IPS DF 6.9 (cell line): Measurements from ENCODE around the gene OTOP3.
A peak's percentile ranks its signal among the peaks of the same experiment; 100 is the strongest.

Experiments used
- DNase-seq: peaks from one replicate; pipeline ENCODE4 v3.0.0-alpha.2; 2013; ENCODE audit warnings: low read depth, low spot score
- H3K27ac ChIP-seq: one replicate; pipeline ENCODE4 v1.5.1; 2013; ENCODE audit warnings: low read length, control low read depth
- H3K27me3 ChIP-seq: 2 replicates; pipeline ENCODE4 v1.6.1; 2013; ENCODE audit warnings: mild to moderate bottlenecking, low read length; ENCODE audit not compliant: control insufficient read depth, insufficient read depth
- H3K36me3 ChIP-seq: 2 replicates; pipeline ENCODE4 v1.6.1; 2013; ENCODE audit warnings: low read length; ENCODE audit not compliant: control insufficient read depth, insufficient read depth
- H3K4me1 ChIP-seq: 2 replicates; pipeline ENCODE4 v1.6.1; 2013; ENCODE audit warnings: low read length; ENCODE audit not compliant: control insufficient read depth, insufficient read depth
- H3K4me3 ChIP-seq: 2 replicates; pipeline ENCODE4 v1.5.1; 2013; ENCODE audit warnings: mild to moderate bottlenecking, low read length
- H3K9me3 ChIP-seq: 2 replicates; pipeline ENCODE4 v1.6.1; 2013; ENCODE audit warnings: low read length, inconsistent platforms; ENCODE audit not compliant: control insufficient read depth, insufficient read depth
- WGBS: extraction: QIAGEN DNeasy Blood & Tissue Kit; methylation state at CpG from one replicate; pipeline ENCODE4 v1.1.7; 2013; ENCODE audit warnings: mixed read lengths, missing lambda C conversion rate; ENCODE audit not compliant: insufficient read length, insufficient coverage; 5-methylcytosine and 5-hydroxymethylcytosine counted together

OTOP3 gene

DNA sequence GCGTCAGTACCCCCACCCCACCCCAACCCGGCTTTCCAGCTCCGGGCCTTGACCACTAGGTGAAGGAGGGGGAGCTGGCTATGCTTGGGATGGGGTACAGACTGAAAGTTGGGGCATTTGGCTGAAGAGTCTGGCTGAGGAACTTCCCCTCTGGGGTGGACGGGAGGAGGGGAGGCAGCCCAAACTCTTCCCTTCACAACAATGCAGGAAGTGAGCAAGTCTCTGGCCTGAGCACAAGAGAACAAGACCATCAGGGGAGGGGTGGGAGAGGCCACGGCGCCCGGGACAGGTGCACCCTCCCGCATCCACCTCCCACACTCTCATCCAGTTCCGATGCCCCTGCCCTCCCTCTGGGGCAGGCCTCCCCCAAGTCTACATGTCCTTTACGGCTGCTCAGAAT lies 18.3 kb upstream of the OTOP3 start:
- peaks cover 3% of the 10 kb centered on the region for H3K27me3 ChIP-seq
- H3K27ac ChIP-seq, result no peak overlapping the region
- H3K4me1 ChIP-seq, result peaks cover 8% of the 10 kb centered on the region
- DNase-seq, result no peak
- H3K4me3 ChIP-seq, result no peak overlapping the region
- H3K36me3 ChIP-seq, result no peaks in the 10 kb centered on the region
- WGBS, result no CpG with 5 or more reads among the region's 10 CpGs
- H3K9me3 ChIP-seq, result no peaks in the 10 kb centered on the region

DNA sequence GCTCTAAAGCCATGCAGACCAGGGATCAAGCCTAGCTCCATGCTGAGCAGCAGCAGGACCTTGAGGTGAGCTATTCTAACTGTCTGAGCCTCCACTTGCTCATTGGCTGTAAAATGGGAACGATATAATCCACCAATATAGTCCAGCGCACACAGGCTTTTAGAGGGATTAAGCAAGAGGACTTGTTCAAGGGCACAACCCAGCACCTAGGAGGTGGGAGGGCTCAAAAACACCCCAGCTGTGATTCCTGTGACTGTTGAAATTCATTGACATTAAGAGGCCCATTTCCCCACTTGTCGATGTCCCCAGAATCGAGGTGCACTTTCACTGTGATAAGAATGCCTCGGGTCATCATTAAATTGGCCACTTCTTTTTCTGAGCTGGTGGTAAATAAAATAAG lies 16.8 kb upstream of the OTOP3 start:
- no peaks in the 10 kb centered on the region; the same call in 1 of the 2 replicates for H3K36me3 ChIP-seq
- peaks cover 12% of the 10 kb centered on the region for H3K27me3 ChIP-seq
- WGBS, result no CpG with 5 or more reads among the region's 5 CpGs
- H3K4me1 ChIP-seq, result peaks cover 8% of the 10 kb centered on the region
- no peaks in the 10 kb centered on the region for H3K9me3 ChIP-seq
- no peak overlapping the region for H3K4me3 ChIP-seq
- no peak for DNase-seq
- H3K27ac ChIP-seq, result no peak overlapping the region

GRCh38 chr17:74919440-74920305 lies 16.0 kb upstream of the OTOP3 start:
- WGBS, result no CpG with 5 or more reads among the region's 67 CpGs
- Histone ChIP-seq H3K27ac (no peak overlapping the region), H3K4me1 (peaks cover 9% of the 10 kb centered on the region), H3K4me3 (no peak overlapping the region), H3K9me3 (no peaks in the 10 kb centered on the region), H3K36me3 (no peaks in the 10 kb centered on the region; the same call in 1 of the 2 replicates), H3K27me3 (peaks cover 20% of the 10 kb centered on the region)
- peak; percentile 22 for DNase-seq

- Histone ChIP-seq H3K4me3 (no peak overlapping the region), H3K27ac (no peak overlapping the region), H3K27me3 (peaks cover 26% of the 10 kb centered on the region), H3K9me3 (no peaks in the 10 kb centered on the region), H3K36me3 (no peaks in the 10 kb centered on the region; the same call in 1 of the 2 replicates), H3K4me1 (peaks cover 10% of the 10 kb centered on the region)
- no peak for DNase-seq
- no CpG with 5 or more reads among the region's 27 CpGs for WGBS
These were observed 15.4 kb upstream of the OTOP3 start for GRCh38 chr17:74920306-74920620.

GRCh38 chr17:74920642-74921025 lies 15.1 kb upstream of the OTOP3 start:
- H3K36me3 ChIP-seq, result no peaks in the 10 kb centered on the region; the same call in 1 of the 2 replicates
- H3K27me3 ChIP-seq, result peaks cover 29% of the 10 kb centered on the region
- peaks cover 10% of the 10 kb centered on the region for H3K4me1 ChIP-seq
- H3K9me3 ChIP-seq, result no peaks in the 10 kb centered on the region
- H3K27ac ChIP-seq, result no peak overlapping the region
- DNase-seq, result no peak
- H3K4me3 ChIP-seq, result no peak overlapping the region
- no CpG with 5 or more reads among the region's 6 CpGs for WGBS

DNA sequence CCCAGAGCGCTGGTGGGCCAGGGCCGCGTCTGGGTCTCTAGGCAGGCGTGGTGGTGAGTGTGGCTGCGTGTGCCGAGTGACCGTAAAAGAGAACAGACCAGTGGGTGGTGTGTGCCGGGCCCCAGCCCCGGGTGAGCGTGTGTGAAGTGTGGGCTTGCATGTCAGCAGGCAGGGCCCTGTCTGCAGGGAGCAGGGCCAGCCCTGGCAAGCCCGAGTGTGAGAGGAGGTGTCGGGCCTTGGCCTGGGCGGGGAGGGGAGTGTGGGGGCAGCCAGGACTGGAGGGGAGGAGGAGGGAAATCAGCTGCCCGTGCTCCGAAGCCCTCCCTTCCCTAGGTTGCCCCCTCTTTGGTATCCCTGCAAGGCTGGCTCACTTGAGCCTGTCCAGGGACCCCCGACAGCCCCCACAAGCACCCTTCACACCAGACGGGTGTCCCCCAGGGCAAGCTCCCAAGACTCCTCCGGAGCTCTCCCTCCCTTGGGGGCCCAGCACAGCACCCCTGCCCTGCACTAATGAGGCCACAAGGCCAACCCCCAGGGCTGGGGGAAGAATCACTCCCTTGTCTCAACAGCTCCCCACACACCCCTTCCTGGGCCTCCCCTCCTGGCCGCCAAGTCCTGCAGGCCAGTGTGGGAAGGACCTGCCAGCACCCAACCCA lies 14.5 kb upstream of the OTOP3 start:
- no peak for DNase-seq
- peaks cover 35% of the 10 kb centered on the region for H3K27me3 ChIP-seq
- no CpG with 5 or more reads among the region's 19 CpGs for WGBS

DNA sequence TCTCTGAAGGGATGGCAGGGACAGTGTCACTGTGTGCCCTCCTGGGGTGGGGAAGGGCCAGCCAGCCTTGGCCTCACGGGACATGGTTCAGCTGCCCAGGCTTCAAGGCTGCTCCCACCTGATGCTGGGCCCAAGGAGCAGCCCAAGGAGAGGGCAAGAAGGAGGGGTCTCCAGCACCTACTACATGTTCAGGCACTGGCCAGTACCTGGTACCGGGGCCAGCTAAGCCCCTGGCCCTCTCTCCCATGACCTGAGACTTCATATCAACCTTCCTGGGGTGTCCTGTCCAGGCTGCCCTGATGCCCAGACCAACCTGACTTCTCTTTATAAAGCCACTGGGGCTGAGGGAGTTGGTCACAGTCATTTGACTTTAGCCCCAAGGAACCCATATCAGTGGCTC lies 13.9 kb upstream of the OTOP3 start:
- no peak overlapping the region for H3K4me3 ChIP-seq
- no peak for DNase-seq
- no peaks in the 10 kb centered on the region; the same call in 1 of the 2 replicates for H3K36me3 ChIP-seq
- peaks cover 37% of the 10 kb centered on the region for H3K27me3 ChIP-seq
- H3K27ac ChIP-seq, result no peak overlapping the region
- H3K4me1 ChIP-seq, result peaks cover 10% of the 10 kb centered on the region
- WGBS, result no CpG with 5 or more reads among the region's 2 CpGs
- no peaks in the 10 kb centered on the region for H3K9me3 ChIP-seq

More for the DNA sequence above, 14.5 kb upstream of the OTOP3 start:
- Histone ChIP-seq H3K4me3 (no peak overlapping the region), H3K9me3 (no peaks in the 10 kb centered on the region), H3K27ac (no peak overlapping the region), H3K36me3 (no peaks in the 10 kb centered on the region; the same call in 1 of the 2 replicates), H3K4me1 (peaks cover 10% of the 10 kb centered on the region)

DNA sequence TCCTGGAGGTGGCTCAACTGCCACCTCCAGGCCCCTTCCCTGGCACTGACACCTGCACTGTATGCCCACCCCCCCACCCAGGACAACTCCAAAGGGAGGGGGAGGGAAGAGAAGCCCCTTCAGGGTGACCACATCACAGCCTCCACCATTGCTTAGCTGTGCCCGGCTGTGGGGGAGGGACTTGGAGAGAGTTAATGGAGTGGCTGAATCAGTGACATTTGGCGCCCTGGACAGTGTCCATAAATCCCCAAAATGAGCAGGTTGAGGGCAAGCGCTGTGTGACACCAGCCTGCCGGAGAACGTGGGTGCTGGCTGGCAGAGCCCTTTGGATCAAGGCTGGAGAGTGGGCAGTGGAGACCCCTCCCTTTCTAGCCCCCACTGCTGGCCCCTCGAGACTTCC lies 13.5 kb upstream of the OTOP3 start:
- WGBS, result no CpG with 5 or more reads among the region's 6 CpGs
- peaks cover 40% of the 10 kb centered on the region for H3K27me3 ChIP-seq
- no peak for DNase-seq
- no peaks in the 10 kb centered on the region; the same call in 1 of the 2 replicates for H3K36me3 ChIP-seq
- H3K27ac ChIP-seq, result no peak overlapping the region
- H3K4me1 ChIP-seq, result peaks cover 10% of the 10 kb centered on the region
- H3K4me3 ChIP-seq, result no peak overlapping the region
- H3K9me3 ChIP-seq, result no peaks in the 10 kb centered on the region

DNA sequence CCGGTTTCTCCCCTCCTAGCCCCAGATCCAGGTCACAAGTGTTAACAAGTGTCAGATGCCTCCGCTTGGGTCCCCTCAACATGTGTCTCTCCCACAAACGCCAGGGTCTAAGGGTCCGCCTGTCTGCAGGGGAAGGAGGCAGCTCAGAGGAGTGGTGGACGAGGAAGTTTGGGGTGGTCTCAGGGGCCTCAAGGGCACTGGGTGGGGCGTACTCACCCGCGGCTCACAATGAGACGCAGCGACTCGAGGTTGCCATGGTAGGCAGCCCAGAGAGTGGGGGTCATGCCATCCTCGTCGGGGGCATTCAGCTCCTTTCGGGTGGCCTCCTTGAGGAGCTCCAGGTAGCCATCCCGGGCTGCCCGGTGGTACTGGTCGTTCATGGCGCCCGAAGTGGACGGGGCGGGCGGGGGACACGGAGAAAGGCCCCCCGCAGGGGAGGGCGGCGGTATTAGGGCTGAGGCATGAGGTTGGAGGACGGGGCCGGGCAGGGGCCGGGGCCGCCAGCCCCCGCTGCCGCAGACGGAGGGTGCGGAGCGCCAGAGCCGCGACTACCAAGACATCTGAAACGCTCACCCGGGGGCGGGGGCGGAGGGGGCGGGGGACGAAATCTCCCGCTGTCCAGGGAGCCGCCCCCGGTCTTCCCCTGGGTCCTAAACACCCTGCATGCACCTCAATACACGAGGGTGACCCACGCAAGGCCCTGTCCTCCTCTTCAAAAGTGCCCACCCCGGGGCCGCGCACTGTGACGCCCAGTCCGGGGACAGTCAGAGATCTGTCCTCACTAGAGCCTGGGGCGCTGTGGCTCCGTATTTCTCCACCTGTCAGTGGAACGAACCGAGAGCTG lies 12.8 kb upstream of the OTOP3 start, which contains the start of gene USH1G:
Gene USH1G (minus strand): TSS at position 562 of the 844 bp plus-strand sequence. CDS start 182 bp downstream, at position 380.
- H3K4me3 ChIP-seq, result peak within 1 kb of the TSS; percentile 34; the same call in 1 of the 2 replicates

More for the DNA sequence above, 12.8 kb upstream of the OTOP3 start, which contains the start of gene USH1G:
- H3K36me3 ChIP-seq, result no peaks in the 10 kb centered on the region; the same call in 1 of the 2 replicates
- DNase-seq, result no peak
- H3K27ac ChIP-seq, result no peak within 1 kb of the TSS
- peaks cover 10% of the 10 kb centered on the region for H3K4me1 ChIP-seq
- H3K9me3 ChIP-seq, result no peaks in the 10 kb centered on the region
- no CpG with 5 or more reads among the region's 57 CpGs for WGBS
- peaks cover 40% of the 10 kb centered on the region for H3K27me3 ChIP-seq
